SK-N-SH treated with all-trans-retinoic acid at 6 μM for 48 hours (cell line): ENCODE data around the gene GRIA4.
A peak's percentile ranks its signal among the peaks of the same experiment; 100 is the strongest.

Experiments used
- ATAC-seq: fragments of 200-7000 bp; cut with Tn5 transposase; 3 replicates; pipeline ENCODE4 v1.9.1; 2020; ENCODE audit warnings: mild to moderate bottlenecking, moderate library complexity
- ARNTL ChIP-seq: fragments of 450-650 bp; formaldehyde crosslinking; IDR thresholded peaks from 2 replicates; pipeline ENCODE4 v1.5.0; 2020; ENCODE audit warnings: low read depth, mild to moderate bottlenecking, moderate library complexity, borderline replicate concordance
- BACH2 ChIP-seq: fragments of 250-450 bp; sonication (Bioruptor Pico); IDR thresholded peaks from 2 replicates; pipeline ENCODE4 v1.9.0; 2021; ENCODE audit warnings: mild to moderate bottlenecking, borderline replicate concordance
- CREB5 ChIP-seq: fragments of 250-450 bp; sonication (Bioruptor Pico); IDR thresholded peaks from 2 replicates; pipeline ENCODE4 v1.5.1; 2020; ENCODE audit warnings: low read depth, mild to moderate bottlenecking, moderate library complexity
- CSDC2 ChIP-seq: fragments of 250-450 bp; sonication (Bioruptor Pico); IDR thresholded peaks from 2 replicates; pipeline ENCODE4 v1.5.0; 2020; ENCODE audit warnings: mild to moderate bottlenecking, moderate library complexity
- CSRNP3 ChIP-seq: fragments of 250-450 bp; sonication (Bioruptor Pico); IDR thresholded peaks from 2 replicates; pipeline ENCODE4 v1.5.1; 2021; ENCODE audit warnings: mild to moderate bottlenecking, moderate library complexity
- ESRRG ChIP-seq: fragments of 250-450 bp; sonication (Bioruptor Pico); IDR thresholded peaks from 2 replicates; pipeline ENCODE4 v1.6.1; 2021; ENCODE audit warnings: mild to moderate bottlenecking
- GLIS3 ChIP-seq: fragments of 250-450 bp; sonication (Bioruptor Pico); IDR thresholded peaks from 2 replicates; pipeline ENCODE4 v1.5.0; 2020; ENCODE audit warnings: mild to moderate bottlenecking, moderate library complexity
- ISL1 ChIP-seq: fragments of 250-450 bp; sonication (Bioruptor Pico); IDR thresholded peaks from 2 replicates; pipeline ENCODE4 v2.1.2; 2022; ENCODE audit warnings: mild to moderate bottlenecking, moderate library complexity
- OSR1 ChIP-seq: fragments of 250-450 bp; sonication (Bioruptor Pico); IDR thresholded peaks from 2 replicates; pipeline ENCODE4 v1.8.0; 2022; ENCODE audit warnings: moderate library complexity, mild to moderate bottlenecking, inconsistent platforms
- PATZ1 ChIP-seq: fragments of 250-450 bp; sonication (Bioruptor Pico); IDR thresholded peaks from 2 replicates; pipeline ENCODE4 v1.8.0; 2020; ENCODE audit warnings: mild to moderate bottlenecking, moderate library complexity, borderline replicate concordance
- PPARA ChIP-seq: fragments of 250-450 bp; sonication (Bioruptor Pico); IDR thresholded peaks from 2 replicates; pipeline ENCODE4 v1.5.0; 2020; ENCODE audit warnings: mild to moderate bottlenecking, borderline replicate concordance
- RARB ChIP-seq: fragments of 250-450 bp; sonication (Bioruptor Pico); IDR thresholded peaks from 2 replicates; pipeline ENCODE4 v1.8.0; 2021; ENCODE audit warnings: mild to moderate bottlenecking, moderate library complexity
- SNAI2 ChIP-seq: fragments of 250-450 bp; sonication (Bioruptor Pico); IDR thresholded peaks from 2 replicates; pipeline ENCODE4 v1.5.0; 2020; ENCODE audit warnings: mild to moderate bottlenecking, moderate library complexity
- TCF4 ChIP-seq: fragments of 250-450 bp; sonication (Bioruptor Pico); IDR thresholded peaks from 2 replicates; pipeline ENCODE4 v1.8.0; 2021; ENCODE audit warnings: mild to moderate bottlenecking, moderate library complexity, borderline replicate concordance
- TOX ChIP-seq: fragments of 250-450 bp; sonication (Bioruptor Pico); IDR thresholded peaks from 2 replicates; pipeline ENCODE4 v1.8.0; 2021; ENCODE audit warnings: mild to moderate bottlenecking, moderate library complexity, borderline replicate concordance
- TSHZ2 ChIP-seq: fragments of 250-450 bp; sonication (Bioruptor Pico); IDR thresholded peaks from 2 replicates; pipeline ENCODE4 v1.5.0; 2020; ENCODE audit warnings: mild to moderate bottlenecking, moderate library complexity
- ZC3H10 ChIP-seq: fragments of 250-450 bp; sonication (Bioruptor Pico); IDR thresholded peaks from 2 replicates; pipeline ENCODE4 v1.5.1; 2021; ENCODE audit warnings: mild to moderate bottlenecking, moderate library complexity
- ZFP3 ChIP-seq: fragments of 250-450 bp; sonication (Bioruptor Pico); IDR thresholded peaks from 2 replicates; pipeline ENCODE4 v1.5.0; 2020; ENCODE audit warnings: mild to moderate bottlenecking, moderate library complexity
- ZFP30 ChIP-seq: fragments of 450-650 bp; formaldehyde crosslinking; IDR thresholded peaks from 2 replicates; pipeline ENCODE4 v1.5.0; 2022; ENCODE audit warnings: mild to moderate bottlenecking, moderate library complexity
- ZNF565 ChIP-seq: fragments of 450-650 bp; formaldehyde crosslinking; conservative IDR thresholded peaks from 2 replicates; pipeline ENCODE4 v1.5.0; 2020; ENCODE audit warnings: low read depth, mild to moderate bottlenecking, moderate library complexity
- ZNF8 ChIP-seq: fragments of 450-650 bp; formaldehyde crosslinking; IDR thresholded peaks from 2 replicates; pipeline ENCODE4 v1.5.0; 2020; ENCODE audit warnings: mild to moderate bottlenecking, moderate library complexity

The GRIA4 gene

GRCh38 chr11:105838668-105839384 lies 229.0 kb downstream of the GRIA4 start:
- TF ChIP-seq BACH2 (CRISPR knock-in tag) (no peak), ISL1 (CRISPR knock-in tag) (no peak), CSRNP3 (no peak), OSR1 (no peak)
- TF ChIP-seq, all 23 proteins: peak for 0
- peak; percentile 86 for ATAC-seq

- TF ChIP-seq ESRRG (CRISPR knock-in tag) (no peak), PPARA (CRISPR knock-in tag) (no peak), GLIS3 (CRISPR knock-in tag) (no peak), TOX (no peak), ZFP3 (CRISPR knock-in tag) (no peak), ZNF565 (CRISPR knock-in tag) (no peak), RARB (CRISPR knock-in tag) (no peak), PATZ1 (no peak), TSHZ2 (no peak), ZFP30 (CRISPR knock-in tag) (no peak), CREB5 (CRISPR knock-in tag) (no peak), SNAI2 (CRISPR knock-in tag) (no peak), ISL1 (CRISPR knock-in tag) (no peak), TCF4 (no peak), BACH2 (CRISPR knock-in tag) (no peak), OSR1 (no peak), CSRNP3 (no peak), ZC3H10 (CRISPR knock-in tag) (no peak)
- ATAC-seq = no peak
Observed at GRCh38 chr11:105840391-105840790, 230.5 kb downstream of the GRIA4 start.

- ATAC-seq = no peak
- no peak for TF ChIP-seq SNAI2 (CRISPR knock-in tag)
- TF ChIP-seq ISL1 (CRISPR knock-in tag) = no peak
- no peak for TF ChIP-seq OSR1
- TF ChIP-seq TSHZ2 = no peak
- no peak for TF ChIP-seq ZNF8
- no peak for TF ChIP-seq CSDC2 (CRISPR knock-in tag)
- TF ChIP-seq ARNTL = no peak
- TF ChIP-seq RARB (CRISPR knock-in tag) = no peak
- no peak for TF ChIP-seq CSRNP3
- TF ChIP-seq ESRRG (CRISPR knock-in tag) = no peak
- no peak for TF ChIP-seq PATZ1
Observed at GRCh38 chr11:105852403-105852802, 242.5 kb downstream of the GRIA4 start.
